HepG2 (cell line): Measurements from ENCODE around the gene PANK2. TPM values are rescaled to one million over a fixed set of nuclear protein-coding genes. Genes with fewer than 3 reads are reported as not detected.
A peak's percentile ranks its signal among the peaks of the same experiment; 100 is the strongest.

Experiments
- ATAC-seq: fragments of 200-7000 bp; cut with Tn5 transposase; 3 replicates; pipeline ENCODE4 v1.9.1; 2020; ENCODE audit warnings: mild to moderate bottlenecking, moderate library complexity
- BruUV-seq: library from RNA; stranded (reverse); fragments of 400-500 nt; replicated peaks from 2 replicates; lab custom pipeline; 2021; lab: Mats Ljungman, UMichigan
- CTCF ChIA-PET: fragments of 300-600 bp; formaldehyde crosslinking; extraction: SDS; loops from one replicate; lab custom pipeline; 2021; ENCODE audit warnings: low total read pairs, inconsistent platforms, low intra/inter-chr PET ratio; lab: Yijun Ruan, JAX
- POLR2A ChIA-PET: fragments of 350-600 bp; sonication (Branson Sonifier 250); formaldehyde crosslinking; loops from one replicate; lab custom pipeline; 2020; ENCODE audit warnings: antibody characterized with exemption, inconsistent platforms; lab: Yijun Ruan, JAX
- DNase-seq: peaks from one replicate; pipeline ENCODE4 v3.0.0-alpha.2; 2015; ENCODE audit warnings: low spot score
- FAIRE-seq: peaks from 3 replicates; lab custom pipeline; 2011; peaks lifted over from hg19 to GRCh38; lab: Jason Lieb, UNC
- H2AFZ ChIP-seq: one replicate; pipeline ENCODE4 v1.6.1; 2011; ENCODE audit warnings: low read length, inconsistent platforms
- H3K27ac ChIP-seq: fragments of 300-600 bp; 3 replicates; pipeline ENCODE4 v1.8.0; 2011; ENCODE audit warnings: mixed run types, mild to moderate bottlenecking, mixed read lengths, low read length, inconsistent platforms; ENCODE audit not compliant: insufficient read depth; ENCODE audit errors: extremely low read length
- H3K27me3 ChIP-seq, 2 experiments: fragments of 200-600 bp in 1 of 2; 2 replicates in 1 of 2; 3 replicates in 1 of 2; pipeline versions ENCODE4 v1.6.0 to v1.8.0; 2011; ENCODE audit warnings: low read length in 2 of 2, mild to moderate bottlenecking in 2 of 2, moderate library complexity in 2 of 2, inconsistent platforms in 1 of 2; ENCODE audit not compliant: insufficient read depth in 2 of 2, control insufficient read depth in 1 of 2
- H3K36me3 ChIP-seq, 2 experiments: fragments of 200-600 bp in 1 of 2; replicated peaks in 1 of 2; 2 replicates in 1 of 2; 3 replicates in 1 of 2; pipeline versions ENCODE4 v1.5.1 to v1.8.0; 2011; ENCODE audit warnings: low read length in 2 of 2, inconsistent platforms in 1 of 2; ENCODE audit not compliant: insufficient read depth in 2 of 2, control insufficient read depth in 1 of 2
- H3K4me1 ChIP-seq: 2 replicates; pipeline ENCODE4 v1.5.1; 2012; ENCODE audit warnings: low read length, inconsistent platforms; ENCODE audit not compliant: insufficient read depth
- H3K4me2 ChIP-seq: 2 replicates; pipeline ENCODE4 v1.6.0; 2011; ENCODE audit warnings: low read depth, low read length, inconsistent platforms
- H3K4me3 ChIP-seq, 3 experiments: fragments of 200-600 bp in 1 of 3; sonication (generic), shearing (Covaris generic) in 1 of 3; replicated peaks in 1 of 3; 2 replicates each; pipeline ENCODE4 v1.5.1; 2011 to 2016; ENCODE audit warnings: low read length in 3 of 3, inconsistent platforms in 2 of 3, low read depth in 2 of 3, mild to moderate bottlenecking in 2 of 3, control low read depth in 1 of 3, mixed read lengths in 1 of 3; ENCODE audit not compliant: insufficient read depth in 1 of 3
- H3K79me2 ChIP-seq: one replicate; pipeline ENCODE4 v1.6.1; 2011; ENCODE audit warnings: low read length, inconsistent platforms; ENCODE audit not compliant: insufficient read depth
- H3K9ac ChIP-seq: 2 replicates; pipeline ENCODE4 v1.6.0; 2011; ENCODE audit warnings: mild to moderate bottlenecking, low read depth, low read length, inconsistent platforms; ENCODE audit not compliant: insufficient read depth
- H3K9me3 ChIP-seq: 2 replicates; pipeline ENCODE4 v1.5.1; 2012; ENCODE audit warnings: mild to moderate bottlenecking, low read length
- H4K20me1 ChIP-seq: 2 replicates; pipeline ENCODE4 v1.6.0; 2011; ENCODE audit warnings: inconsistent platforms, mild to moderate bottlenecking, low read length, moderate library complexity; ENCODE audit not compliant: insufficient read depth
- AGO2 ChIP-seq: fragments of 200-400 bp; formaldehyde crosslinking; optimal IDR thresholded peaks from 2 replicates; pipeline ENCODE3; 2017; ENCODE audit warnings: mild to moderate bottlenecking, low read depth, low read length, moderate library complexity
- ISL2 ChIP-seq: sonication (generic); formaldehyde crosslinking; IDR thresholded peaks from 2 replicates; pipeline ENCODE4 v1.5.0; 2020; ENCODE audit warnings: missing genetic modification reagents
- KLF12 ChIP-seq: sonication (generic); formaldehyde crosslinking; IDR thresholded peaks from 2 replicates; pipeline ENCODE4 v1.4.0; 2020; ENCODE audit warnings: missing genetic modification reagents, borderline replicate concordance
- NCOA5 ChIP-seq: sonication (generic); formaldehyde crosslinking; IDR thresholded peaks from 2 replicates; pipeline ENCODE4 v1.4.0; 2020; ENCODE audit warnings: missing genetic modification reagents
- NRL ChIP-seq: sonication (generic); formaldehyde crosslinking; IDR thresholded peaks from 2 replicates; pipeline ENCODE4 v1.5.0; 2020; ENCODE audit warnings: missing genetic modification reagents, mild to moderate bottlenecking, moderate library complexity, borderline replicate concordance
- POLR2G ChIP-seq: fragments of 200-400 bp; formaldehyde crosslinking; IDR thresholded peaks from 2 replicates; pipeline ENCODE4 v1.6.1; 2018; ENCODE audit warnings: mild to moderate bottlenecking, low read depth, low read length, moderate library complexity
- RORA ChIP-seq: sonication (generic); formaldehyde crosslinking; IDR thresholded peaks from 2 replicates; pipeline ENCODE4 v1.5.0; 2020; ENCODE audit warnings: mild to moderate bottlenecking, missing genetic modification reagents, moderate library complexity
- SOX5 ChIP-seq: IDR thresholded peaks from 2 replicates; pipeline ENCODE4 v1.6.1; 2016; ENCODE audit warnings: borderline replicate concordance
- TCF7 ChIP-seq: sonication (generic); IDR thresholded peaks from 2 replicates; pipeline ENCODE4 v1.6.1; 2016; ENCODE audit warnings: antibody characterized with exemption, low read depth
- XRCC5 ChIP-seq: fragments of 200-400 bp; formaldehyde crosslinking; optimal IDR thresholded peaks from 2 replicates; pipeline ENCODE3; 2017; ENCODE audit warnings: mild to moderate bottlenecking, low read length
- ZC3H13 ChIP-seq: sonication (generic); formaldehyde crosslinking; IDR thresholded peaks from 2 replicates; pipeline ENCODE4 v1.8.1; 2023; ENCODE audit warnings: mild to moderate bottlenecking, missing genetic modification reagents, moderate library complexity
- ZFP82 ChIP-seq: sonication (generic); formaldehyde crosslinking; IDR thresholded peaks from 2 replicates; pipeline ENCODE4 v1.5.1; 2020; ENCODE audit warnings: mild to moderate bottlenecking, missing genetic modification reagents, borderline replicate concordance
- ZNF234 ChIP-seq: sonication (generic); formaldehyde crosslinking; conservative IDR thresholded peaks from 2 replicates; pipeline ENCODE4 v1.5.1; 2020; ENCODE audit warnings: mild to moderate bottlenecking, missing genetic modification reagents
- ZNF317 ChIP-seq: sonication (generic); formaldehyde crosslinking; IDR thresholded peaks from 2 replicates; pipeline ENCODE4 v1.5.0; 2020; ENCODE audit warnings: mild to moderate bottlenecking, missing genetic modification reagents
- ZNF484 ChIP-seq: sonication (generic); formaldehyde crosslinking; IDR thresholded peaks from 2 replicates; pipeline ENCODE4 v1.5.1; 2020; ENCODE audit warnings: mild to moderate bottlenecking, low read depth, missing genetic modification reagents, borderline replicate concordance
- ZNF563 ChIP-seq: sonication (generic); formaldehyde crosslinking; IDR thresholded peaks from 2 replicates; pipeline ENCODE4 v1.8.0; 2022; ENCODE audit warnings: mild to moderate bottlenecking, moderate library complexity, missing genetic modification reagents
- ZNF891 ChIP-seq: sonication (generic); formaldehyde crosslinking; IDR thresholded peaks from 2 replicates; pipeline ENCODE4 v1.5.0; 2020; ENCODE audit warnings: mild to moderate bottlenecking, missing genetic modification reagents
- WGBS: methylation state at CpG from one replicate; pipeline ENCODE4 v1.1.6; 2017; ENCODE audit warnings: low lambda C conversion rate; 5-methylcytosine and 5-hydroxymethylcytosine counted together
- in situ Hi-C: cut with HindIII; loops from 2 replicates; pipeline ENCODE4 v1.10.0; 2017; ENCODE audit warnings: low pct_unique_long_range_greater_than_20kb; ENCODE audit not compliant: extremely low pct_ligation_motif_present
- intact Hi-C: fragments of 100-400 bp; cut with micrococcal nuclease; formaldehyde crosslinking; loops from one replicate; pipeline ENCODE4 v1.10.0; 2022; ENCODE audit not compliant: unreplicated experiment
- polyA plus RNA-seq, 8 experiments: library from polyadenylated mRNA; depleted of rRNA in 3 of 8; stranded (reverse) in 7 of 8; unstranded in 1 of 8; fragments of >200 nt; fragmentation: Illumina TruSeq in 4 of 8; extraction: Trizol in 4 of 8; gene quantifications; 2 replicates each; pipeline versions ENCODE4 v1.2.1 to v1.2.3, GENCODE V29; 2011 to 2016; ENCODE audit warnings: low read depth in 4 of 8, missing spikeins in 1 of 8, mixed read lengths in 1 of 8; ENCODE audit not compliant: insufficient read depth in 1 of 8
- total RNA-seq, 5 experiments: library from RNA; depleted of rRNA; stranded (reverse); fragments of >200 nt; fragmentation: Illumina TruSeq; extraction: Trizol; gene quantifications; 2 replicates each; pipeline ENCODE4 v1.2.3, GENCODE V29; 2016; ENCODE audit warnings: low read depth in 1 of 5
- TF ChIP-seq, protein P1 (sequence below): sonication (generic); formaldehyde crosslinking; IDR thresholded peaks from 2 replicates; pipeline ENCODE4 v1.4.0; 2020; ENCODE audit warnings: mild to moderate bottlenecking, missing genetic modification reagents

Gene PANK2
- total and polyA plus RNA-seq, 2 of the 13 experiments (the other 11 are each of a cell fraction or from before 2014, with no cell fraction given): 39.2 to 123 TPM

DNA sequence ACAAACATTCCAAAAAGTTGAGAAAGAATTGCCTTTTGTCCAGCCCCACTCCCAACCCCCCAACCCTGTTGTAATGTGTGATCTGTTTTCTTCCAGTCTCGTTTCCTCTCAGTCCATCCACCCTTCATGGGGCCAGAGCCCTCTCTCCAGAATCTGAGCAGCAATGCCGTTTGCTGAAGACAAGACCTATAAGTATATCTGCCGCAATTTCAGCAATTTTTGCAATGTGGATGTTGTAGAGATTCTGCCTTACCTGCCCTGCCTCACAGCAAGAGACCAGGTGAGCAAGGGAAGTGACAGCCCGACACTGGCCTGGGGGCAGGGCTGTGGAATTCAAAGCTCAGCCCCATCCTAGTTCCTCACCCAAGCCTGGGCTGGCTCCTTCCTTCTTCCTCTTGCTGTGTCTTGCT lies 34.7 kb upstream of the PANK2 start (continued):
- TF ChIP-seq ZC3H13 (CRISPR knock-in tag) (no peak), POLR2G (peak; percentile 51; the same call in 1 of the 2 replicates), NCOA5 (CRISPR knock-in tag) (no peak), XRCC5 (peak; percentile 8), ZFP82 (CRISPR knock-in tag) (peak; percentile 68; the same call in 1 of the 2 replicates), ZNF563 (CRISPR knock-in tag) (0 out of 2 replicates have a peak, but pooled peaks have one; percentile 48), RORA (no peak), SOX5 (peak; percentile 25; the same call in 1 of the 2 replicates), ZNF317 (CRISPR knock-in tag) (no peak), TCF7 (0 out of 2 replicates have a peak, but pooled peaks have one; percentile 30), KLF12 (CRISPR knock-in tag) (no peak), NRL (peak; percentile 68; the same call in 1 of the 2 replicates), ISL2 (CRISPR knock-in tag) (0 out of 2 replicates have a peak, but pooled peaks have one; percentile 20)

DNA sequence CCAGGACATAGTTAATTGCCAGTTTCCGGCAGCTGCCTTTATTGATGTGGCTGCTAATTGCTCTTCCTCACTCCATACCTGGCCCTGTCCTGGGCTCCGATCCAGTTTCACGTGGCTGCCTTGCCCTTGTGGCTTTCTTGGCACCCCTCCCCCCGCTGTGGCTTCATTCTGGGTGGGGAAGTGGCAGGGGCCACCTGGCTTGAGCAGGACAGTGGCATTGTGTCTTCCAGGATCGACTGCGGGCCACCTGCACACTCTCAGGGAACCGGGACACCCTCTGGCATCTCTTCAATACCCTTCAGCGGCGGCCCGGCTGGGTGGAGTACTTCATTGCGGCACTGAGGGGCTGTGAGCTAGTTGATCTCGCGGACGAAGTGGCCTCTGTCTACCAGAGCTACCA lies 31.8 kb upstream of the PANK2 start:
- H3K27me3 ChIP-seq: no peaks in the 10 kb centered on the region
- no peaks in the 10 kb centered on the region for H3K79me2 ChIP-seq
- POLR2A ChIA-PET: interaction anchor here (1.0 kb wide), 1 partner anchor 10 kb away, joined by 4 read pairs; no protein-coding TSS in a partner anchor
- intact Hi-C loops (no loop called here), in situ Hi-C loops (no loop called here)
- no peaks in the 10 kb centered on the region for H4K20me1 ChIP-seq
- DNase-seq (no peak), ATAC-seq (no peak), FAIRE-seq (no peak)
- CTCF ChIA-PET: no interaction called here
- peaks cover 31 to 44% of the 10 kb centered on the region in 2 experiments for H3K36me3 ChIP-seq
- no peak overlapping the region for H3K4me2 ChIP-seq
- no peak overlapping the region for H3K27ac ChIP-seq
- H3K4me3 ChIP-seq: no peak overlapping the region
- no peak for TF ChIP-seq ZNF484 (CRISPR knock-in tag)
- TF ChIP-seq ZNF891 (CRISPR knock-in tag): 0 out of 2 replicates have a peak, but pooled peaks have one; percentile 8
- TF ChIP-seq, protein P1, sequence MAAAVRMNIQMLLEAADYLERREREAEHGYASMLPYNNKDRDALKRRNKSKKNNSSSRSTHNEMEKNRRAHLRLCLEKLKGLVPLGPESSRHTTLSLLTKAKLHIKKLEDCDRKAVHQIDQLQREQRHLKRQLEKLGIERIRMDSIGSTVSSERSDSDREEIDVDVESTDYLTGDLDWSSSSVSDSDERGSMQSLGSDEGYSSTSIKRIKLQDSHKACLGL (CRISPR knock-in tag): peak; percentile 31; the same call in 1 of the 2 replicates
- peak; percentile 64 for TF ChIP-seq AGO2
- no peak for TF ChIP-seq ZNF234 (CRISPR knock-in tag)
- peaks cover 24% of the 10 kb centered on the region for H3K4me1 ChIP-seq
- H3K9me3 ChIP-seq: no peaks in the 10 kb centered on the region
- no peak overlapping the region for H2AFZ ChIP-seq
- no peak overlapping the region for H3K9ac ChIP-seq
- 92% methylated on average over 14 of the region's 14 CpGs for WGBS
- BruUV-seq: no TSS peak
